ENCODE measurements around the gene CDIPT. TPM values are rescaled to one million over a fixed set of nuclear protein-coding genes. Genes with fewer than 3 reads are reported as not detected.

The CDIPT gene
- total and polyA plus RNA-seq, 2 of the 4 experiments (the other 2 are of a cell fraction) = 47.1 to 100 TPM

DNA sequence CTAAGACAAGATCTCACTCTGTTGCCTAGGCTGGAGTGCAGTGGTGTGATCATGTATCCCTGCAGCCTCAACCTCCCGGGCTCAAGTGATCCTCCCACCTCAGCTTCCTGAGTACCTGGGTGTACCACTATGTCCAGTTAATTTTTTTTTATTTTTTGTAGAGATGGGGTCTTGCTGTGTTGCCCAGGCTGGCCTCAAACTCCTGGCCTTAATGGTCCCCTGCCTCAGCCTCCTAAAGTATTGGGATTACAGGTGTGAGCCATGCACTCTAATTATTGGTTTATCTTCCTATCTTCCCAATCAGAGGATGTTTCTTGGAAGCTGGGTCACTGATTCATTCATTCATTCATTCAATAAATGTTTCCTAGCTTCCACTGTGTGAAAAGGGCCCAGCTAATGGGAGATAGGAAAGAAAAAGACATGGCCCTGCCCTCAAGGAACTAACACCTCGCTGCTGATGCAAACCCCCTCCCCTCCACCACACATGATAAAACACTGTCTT lies 45.7 kb upstream of the CDIPT start:
- no peak for DNase-seq
- BruUV-seq (replicated peaks) = no TSS peak

More for the DNA sequence above, 45.7 kb upstream of the CDIPT start:
- no peak overlapping the region for H3K4me3 ChIP-seq (ENCODE audit: insufficient read depth, low read depth, low read length)
- in situ Hi-C loops (cut with MboI; ENCODE audit: low sequenced_read_pairs) (no loop called here), dilution Hi-C loops (cut with HindIII; ENCODE audit: low sequenced_read_pairs, unreplicated experiment) (no loop called here), intact Hi-C loops (cut with micrococcal nuclease) (no loop called here)
- H4K8ac ChIP-seq (ENCODE audit: low read depth in 2 of 2, low read length in 2 of 2) = no peak overlapping the region
- no peaks in the 10 kb centered on the region for H3K9me3 ChIP-seq (ENCODE audit: control insufficient read depth, insufficient read depth, low read length)
- H2BK20ac ChIP-seq (ENCODE audit: low read depth, low read length) = no peak overlapping the region
- H3K14ac ChIP-seq (replicated peaks; ENCODE audit: low read depth, low read length) = no peak overlapping the region
- no peaks in the 10 kb centered on the region; the same call in 1 of the 2 replicates for H3K4me1 ChIP-seq (ENCODE audit: control insufficient read depth, insufficient read depth, low read length)
- peaks cover 10 to 24% of the 10 kb centered on the region in 2 experiments; a peak in 3 of 4 replicates for H3K79me1 ChIP-seq (ENCODE audit: low read depth in 1 of 2, low read length in 2 of 2)
- TF ChIP-seq, protein P1, sequence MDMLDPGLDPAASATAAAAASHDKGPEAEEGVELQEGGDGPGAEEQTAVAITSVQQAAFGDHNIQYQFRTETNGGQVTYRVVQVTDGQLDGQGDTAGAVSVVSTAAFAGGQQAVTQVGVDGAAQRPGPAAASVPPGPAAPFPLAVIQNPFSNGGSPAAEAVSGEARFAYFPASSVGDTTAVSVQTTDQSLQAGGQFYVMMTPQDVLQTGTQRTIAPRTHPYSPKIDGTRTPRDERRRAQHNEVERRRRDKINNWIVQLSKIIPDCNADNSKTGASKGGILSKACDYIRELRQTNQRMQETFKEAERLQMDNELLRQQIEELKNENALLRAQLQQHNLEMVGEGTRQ (IDR thresholded peaks at IDR 0.05; ENCODE audit: low read depth, low read length) = no peak
- TF ChIP-seq SMC3 (IDR thresholded peaks at IDR 0.05; ENCODE audit: low read depth, low read length) = no peak
- TF ChIP-seq FOS (IDR thresholded peaks at IDR 0.05; ENCODE audit: low read depth, low read length) = no peak
- TF ChIP-seq MAZ (IDR thresholded peaks at IDR 0.05; ENCODE audit: borderline replicate concordance, low read depth, low read length) = no peak
- TF ChIP-seq RCOR1 (IDR thresholded peaks at IDR 0.05; ENCODE audit: insufficient replicate concordance, low read length) = no peak
- no peak for TF ChIP-seq NFE2L2 (IDR thresholded peaks at IDR 0.05; ENCODE audit: low read depth, low read length)
- no peak for TF ChIP-seq RFX5 (IDR thresholded peaks at IDR 0.05; ENCODE audit: low read depth, low read length)
- no peak for TF ChIP-seq MAFK (IDR thresholded peaks at IDR 0.05; ENCODE audit: low read depth, low read length)
- no peak for TF ChIP-seq MXI1 (IDR thresholded peaks at IDR 0.05; ENCODE audit: borderline replicate concordance, low read depth, low read length)
- TF ChIP-seq, protein P2, sequence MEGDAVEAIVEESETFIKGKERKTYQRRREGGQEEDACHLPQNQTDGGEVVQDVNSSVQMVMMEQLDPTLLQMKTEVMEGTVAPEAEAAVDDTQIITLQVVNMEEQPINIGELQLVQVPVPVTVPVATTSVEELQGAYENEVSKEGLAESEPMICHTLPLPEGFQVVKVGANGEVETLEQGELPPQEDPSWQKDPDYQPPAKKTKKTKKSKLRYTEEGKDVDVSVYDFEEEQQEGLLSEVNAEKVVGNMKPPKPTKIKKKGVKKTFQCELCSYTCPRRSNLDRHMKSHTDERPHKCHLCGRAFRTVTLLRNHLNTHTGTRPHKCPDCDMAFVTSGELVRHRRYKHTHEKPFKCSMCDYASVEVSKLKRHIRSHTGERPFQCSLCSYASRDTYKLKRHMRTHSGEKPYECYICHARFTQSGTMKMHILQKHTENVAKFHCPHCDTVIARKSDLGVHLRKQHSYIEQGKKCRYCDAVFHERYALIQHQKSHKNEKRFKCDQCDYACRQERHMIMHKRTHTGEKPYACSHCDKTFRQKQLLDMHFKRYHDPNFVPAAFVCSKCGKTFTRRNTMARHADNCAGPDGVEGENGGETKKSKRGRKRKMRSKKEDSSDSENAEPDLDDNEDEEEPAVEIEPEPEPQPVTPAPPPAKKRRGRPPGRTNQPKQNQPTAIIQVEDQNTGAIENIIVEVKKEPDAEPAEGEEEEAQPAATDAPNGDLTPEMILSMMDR (conservative IDR thresholded peaks at IDR 0.05; ENCODE audit: low read depth, low read length) = no peak
- no peak for TF ChIP-seq CEBPB (IDR thresholded peaks at IDR 0.05; ENCODE audit: low read depth, low read length)
- no peak for TF ChIP-seq CHD1 (IDR thresholded peaks at IDR 0.05; ENCODE audit: low read depth, low read length)
- TF ChIP-seq RAD21 (IDR thresholded peaks at IDR 0.05; ENCODE audit: low read length) = no peak
- TF ChIP-seq, protein P3, sequence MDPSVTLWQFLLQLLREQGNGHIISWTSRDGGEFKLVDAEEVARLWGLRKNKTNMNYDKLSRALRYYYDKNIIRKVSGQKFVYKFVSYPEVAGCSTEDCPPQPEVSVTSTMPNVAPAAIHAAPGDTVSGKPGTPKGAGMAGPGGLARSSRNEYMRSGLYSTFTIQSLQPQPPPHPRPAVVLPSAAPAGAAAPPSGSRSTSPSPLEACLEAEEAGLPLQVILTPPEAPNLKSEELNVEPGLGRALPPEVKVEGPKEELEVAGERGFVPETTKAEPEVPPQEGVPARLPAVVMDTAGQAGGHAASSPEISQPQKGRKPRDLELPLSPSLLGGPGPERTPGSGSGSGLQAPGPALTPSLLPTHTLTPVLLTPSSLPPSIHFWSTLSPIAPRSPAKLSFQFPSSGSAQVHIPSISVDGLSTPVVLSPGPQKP (IDR thresholded peaks at IDR 0.05; ENCODE audit: borderline replicate concordance, low read depth, low read length) = no peak
- no peak for TF ChIP-seq POLR2A (IDR thresholded peaks at IDR 0.05; ENCODE audit: low read depth, low read length)
- TF ChIP-seq BHLHE40 (IDR thresholded peaks at IDR 0.05; ENCODE audit: low read depth, low read length) = no peak
- no peaks in the 10 kb centered on the region for H3K27me3 ChIP-seq (ENCODE audit: control insufficient read depth, insufficient read depth, low read length)
- no peak overlapping the region for H2BK15ac ChIP-seq (ENCODE audit: low read depth, low read length)
- H2BK120ac ChIP-seq (ENCODE audit: low read depth, low read length) = no peak overlapping the region
- H4K5ac ChIP-seq (ENCODE audit: low read depth, low read length) = no peak overlapping the region
- H4K91ac ChIP-seq (ENCODE audit: insufficient read depth, low read depth, low read length) = no peak overlapping the region
- peaks cover 17% of the 10 kb centered on the region for H3K36me3 ChIP-seq (ENCODE audit: control insufficient read depth, insufficient read depth, low read length)
- H2AK5ac ChIP-seq (ENCODE audit: low read depth, low read length) = no peak overlapping the region
- no peak overlapping the region for H3K27ac ChIP-seq (ENCODE audit: insufficient read depth, low read length)
- no peak overlapping the region for H3K56ac ChIP-seq (ENCODE audit: extremely low read depth, insufficient read depth, low read length)
- ChIA-PET CTCF (no interaction called here), POLR2A (ENCODE audit: unreplicated experiment) (no interaction called here)
- no peak overlapping the region for H2AK9ac ChIP-seq (replicated peaks; ENCODE audit: low read depth, low read length, poor library complexity)
- H2BK5ac ChIP-seq (ENCODE audit: low read depth, low read length, poor library complexity, severe bottlenecking) = no peak overlapping the region
- no peak for ATAC-seq (ENCODE audit: low read depth)
- H2AFZ ChIP-seq (replicated peaks; ENCODE audit: low read length, poor library complexity) = no peak overlapping the region
- no peak overlapping the region for H3K23ac ChIP-seq (ENCODE audit: low read depth, low read length)
- no peak overlapping the region for H3K9ac ChIP-seq (ENCODE audit: low read depth, low read length)
- H3K18ac ChIP-seq (ENCODE audit: low read depth, low read length) = no peak overlapping the region
- H3K4ac ChIP-seq (ENCODE audit: low read depth, low read length) = no peak overlapping the region
- H4K20me1 ChIP-seq (ENCODE audit: insufficient read depth, low read length) = peaks cover 7% of the 10 kb centered on the region
- H3K4me2 ChIP-seq (ENCODE audit: low read depth, low read length) = no peak overlapping the region
- no CpG with 5 or more reads among the region's 2 CpGs for WGBS, 2 experiments (ENCODE audit: extremely low coverage in 2 of 2, insufficient read length in 1 of 2)
- peaks cover 22% of the 10 kb centered on the region for H3K9me1 ChIP-seq (ENCODE audit: insufficient read depth, low read length)

Data from IMR-90 (cell line).